Psoas muscle (tissue), 8 donors: ENCODE results near the gene SNRPD3. TPM values are rescaled to one million over a fixed set of nuclear protein-coding genes. Genes with fewer than 3 reads are reported as not detected.
A peak's percentile ranks its signal among the peaks of the same experiment; 100 is the strongest.
"Not testable (repeated sequence)": the region's sequence is repeated elsewhere in the genome, so short reads cannot be mapped to it uniquely, and the experiment has no call there.

Experiments used
- ATAC-seq, 4 donors: fragments of 200-7000 bp; cut with Tn5 transposase; one replicate each; pipeline ENCODE4 v1.9.1; 2020; ENCODE audit warnings: moderate library complexity in 3 of 4, mild to moderate bottlenecking in 2 of 4
- DNase-seq, 2 donors: peaks; one replicate each; pipeline ENCODE4 v3.0.0-alpha.2; 2020
- H3K27ac ChIP-seq: fragments of 200-600 bp; one replicate; pipeline ENCODE4 v1.8.0; 2022
- H3K27me3 ChIP-seq, 3 donors: fragments of 200-600 bp in 1 of 3; one replicate each; pipeline versions ENCODE4 v1.6.1 to v1.8.0; 2013 to 2022; ENCODE audit warnings: low read length in 2 of 3, mild to moderate bottlenecking in 2 of 3, moderate library complexity in 1 of 3; ENCODE audit not compliant: insufficient read depth in 3 of 3
- H3K36me3 ChIP-seq, 2 donors: fragments of 200-600 bp in 1 of 2; one replicate each; pipeline versions ENCODE4 v1.6.1 to v1.8.0; 2013 to 2022; ENCODE audit warnings: low read depth in 1 of 2, mild to moderate bottlenecking in 1 of 2, moderate library complexity in 1 of 2; ENCODE audit not compliant: insufficient read depth in 1 of 2
- H3K4me1 ChIP-seq: fragments of 200-600 bp; one replicate; pipeline ENCODE4 v1.8.0; 2022
- H3K4me3 ChIP-seq: fragments of 200-600 bp; one replicate; pipeline ENCODE4 v1.8.0; 2022; ENCODE audit warnings: mild to moderate bottlenecking
- H3K9me3 ChIP-seq: fragments of 200-600 bp; one replicate; pipeline ENCODE4 v1.8.0; 2022
- WGBS, 3 donors: extraction: QIAGEN DNeasy Blood & Tissue Kit; methylation state at CpG; one replicate each; pipeline versions ENCODE4 v1.1.6 to v1.1.7; 2013; 5-methylcytosine and 5-hydroxymethylcytosine counted together
- intact Hi-C, 2 donors: fragments of 100-400 bp; cut with DNase I; formaldehyde crosslinking; loops; one replicate each; pipeline versions ENCODE4 v1.11.0 to v1.14.2; 2022
- polyA plus RNA-seq, 3 donors: library from polyadenylated mRNA; stranded (reverse); fragments of 200-250 nt; gene quantifications; one replicate each; pipeline ENCODE4 v1.2.3, GENCODE V29; 2013
- total RNA-seq, 4 donors: library from RNA; stranded (reverse); fragmentation: NEBNext Ultra II Directional in 2 of 4; extraction: Animal tissue kit (Norgen Biotek cat#: 25700) in 2 of 4; gene quantifications; one replicate each; pipeline versions ENCODE4 v1.2.1 to v1.2.4, GENCODE V29; 2021 to 2023
- TF ChIP-seq, protein P1 (sequence below): fragments of 200-600 bp; IDR thresholded peaks from one replicate; pipeline ENCODE4 v1.8.0; 2022; ENCODE audit warnings: antibody characterized with exemption
- donor health status: healthy with polysubstance abuse.
- donor health status: DM: no; HTN: no; CAD: no; lungs with moderate emphysema.
- donor health status: Bipolar disorder and iron deficiency.
- donor health status: healthy.
- donor health status: DM: yes; HTN: yes; CAD: no.
- donor health status: DM: no; HTN: no; CAD: no.
- donor health status: DM: no; HTN: no; CAD: no.
- donor health status: DM: yes; HTN: yes; CAD: no.

SNRPD3 gene
- total and polyA plus RNA-seq, 7 donors = 68.8 to 129 (median 82.7) TPM

- Histone ChIP-seq H3K27ac (no peak overlapping the region), H3K36me3 (no peaks in the 10 kb centered on the region), H3K27me3 (no peaks in the 10 kb centered on the region), H3K4me1 (no peaks in the 10 kb centered on the region), H3K4me3 (no peak overlapping the region), H3K9me3 (no peaks in the 10 kb centered on the region)
- 85 to 87% (median 86%) methylated on average over 2 of the region's 2 CpGs for WGBS, 3 donors
- intact Hi-C loops = loop anchor here in 1 of 2 donors (5.0 kb wide), 1 partner anchor 203 kb away; no protein-coding TSS in a partner anchor
- no peak for DNase-seq
- TF ChIP-seq, protein P1, sequence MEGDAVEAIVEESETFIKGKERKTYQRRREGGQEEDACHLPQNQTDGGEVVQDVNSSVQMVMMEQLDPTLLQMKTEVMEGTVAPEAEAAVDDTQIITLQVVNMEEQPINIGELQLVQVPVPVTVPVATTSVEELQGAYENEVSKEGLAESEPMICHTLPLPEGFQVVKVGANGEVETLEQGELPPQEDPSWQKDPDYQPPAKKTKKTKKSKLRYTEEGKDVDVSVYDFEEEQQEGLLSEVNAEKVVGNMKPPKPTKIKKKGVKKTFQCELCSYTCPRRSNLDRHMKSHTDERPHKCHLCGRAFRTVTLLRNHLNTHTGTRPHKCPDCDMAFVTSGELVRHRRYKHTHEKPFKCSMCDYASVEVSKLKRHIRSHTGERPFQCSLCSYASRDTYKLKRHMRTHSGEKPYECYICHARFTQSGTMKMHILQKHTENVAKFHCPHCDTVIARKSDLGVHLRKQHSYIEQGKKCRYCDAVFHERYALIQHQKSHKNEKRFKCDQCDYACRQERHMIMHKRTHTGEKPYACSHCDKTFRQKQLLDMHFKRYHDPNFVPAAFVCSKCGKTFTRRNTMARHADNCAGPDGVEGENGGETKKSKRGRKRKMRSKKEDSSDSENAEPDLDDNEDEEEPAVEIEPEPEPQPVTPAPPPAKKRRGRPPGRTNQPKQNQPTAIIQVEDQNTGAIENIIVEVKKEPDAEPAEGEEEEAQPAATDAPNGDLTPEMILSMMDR = no peak
- ATAC-seq = no peak
Observed at GRCh38 chr22:24529898-24530297, 25.9 kb upstream of the SNRPD3 start.

- H3K27me3 ChIP-seq, H3K36me3 ChIP-seq, H3K9me3 ChIP-seq, DNase-seq, H3K4me3 ChIP-seq, H3K27ac ChIP-seq, intact Hi-C loops, H3K4me1 ChIP-seq: not testable (repeated sequence)
- ATAC-seq = peak in 2 of 4 donors; percentile 33 to 50
- 73 to 89% (median 77%) methylated on average over 3 of the region's 3 CpGs for WGBS, 3 donors
Observed at GRCh38 chr22:24530968-24531367, 24.8 kb upstream of the SNRPD3 start.

DNA sequence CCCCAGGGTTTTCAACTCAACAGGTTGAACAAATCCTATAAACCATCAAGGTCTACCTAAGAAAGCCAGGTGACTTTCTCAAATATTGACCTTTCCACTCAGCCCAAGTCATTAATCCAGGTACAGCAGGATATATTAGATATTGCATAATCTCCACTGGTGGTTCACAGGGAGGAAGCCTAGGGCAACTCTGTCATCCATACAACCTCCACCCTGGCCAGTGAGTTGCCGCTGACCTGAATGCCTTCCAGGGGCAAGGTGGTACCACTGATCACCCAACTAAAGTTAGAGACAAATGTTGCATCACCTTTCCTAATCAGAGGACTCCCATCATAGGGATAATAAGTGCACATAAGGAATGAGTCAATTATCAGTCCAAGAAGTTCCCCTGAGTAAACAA, 23.7 kb upstream of the SNRPD3 start:
- intact Hi-C loops = no loop called here
- Histone ChIP-seq H3K4me1 (no peaks in the 10 kb centered on the region), H3K36me3 (no peaks in the 10 kb centered on the region), H3K9me3 (no peaks in the 10 kb centered on the region), H3K27me3 (no peaks in the 10 kb centered on the region), H3K4me3 (no peak overlapping the region), H3K27ac (no peak overlapping the region)
- 95 to 98% (median 96%) methylated on average over 1 of the region's 1 CpG for WGBS, 3 donors
- DNase-seq (peak in 1 of 2 donors; percentile 3), ATAC-seq (no peak)
- TF ChIP-seq, protein P1 = no peak

- no peaks in the 10 kb centered on the region for H3K9me3 ChIP-seq
- no peak overlapping the region for H3K27ac ChIP-seq
- no peak for ATAC-seq
- H3K27me3 ChIP-seq = no peaks in the 10 kb centered on the region
- peaks cover 0 to 7% of the 10 kb centered on the region in 2 donors for H3K36me3 ChIP-seq
- DNase-seq = peak in 1 of 2 donors; percentile 1
- 97 to 100% (median 99%) methylated on average over 4 of the region's 4 CpGs for WGBS, 3 donors
- TF ChIP-seq, protein P1 = no peak
- intact Hi-C loops = no loop called here
- no peak overlapping the region for H3K4me3 ChIP-seq
- peaks cover 5% of the 10 kb centered on the region for H3K4me1 ChIP-seq
Observed at GRCh38 chr22:24535348-24535747, 20.5 kb upstream of the SNRPD3 start.

DNA sequence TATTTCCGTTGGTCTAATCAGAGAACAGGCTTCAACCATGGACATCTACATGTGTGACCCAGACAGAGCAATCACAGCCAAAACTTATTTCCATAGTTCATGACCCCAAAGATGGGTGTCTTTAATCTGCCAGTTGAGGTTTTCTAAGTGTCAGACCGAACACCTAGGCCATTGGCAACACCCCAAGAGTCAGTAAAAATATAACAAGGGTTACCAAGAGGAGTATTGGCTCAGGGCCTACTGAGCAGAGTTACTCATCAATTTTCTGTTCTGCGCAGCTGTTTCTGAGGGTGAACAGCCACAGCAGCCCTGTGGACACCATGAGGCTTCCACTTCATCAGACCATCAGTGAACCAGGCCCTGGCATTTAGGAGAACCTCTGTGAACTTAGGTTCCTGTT, 19.7 kb upstream of the SNRPD3 start:
- peaks cover 13% of the 10 kb centered on the region for H3K4me1 ChIP-seq
- no peaks in the 10 kb centered on the region for H3K27me3 ChIP-seq
- DNase-seq = no peak
- no peak for ATAC-seq
- no peak overlapping the region for H3K27ac ChIP-seq
- TF ChIP-seq, protein P1 = no peak
- no peaks in the 10 kb centered on the region for H3K9me3 ChIP-seq
- intact Hi-C loops = no loop called here
- H3K36me3 ChIP-seq = peaks cover 3 to 15% of the 10 kb centered on the region in 2 donors
- no peak overlapping the region for H3K4me3 ChIP-seq
- 74 to 89% (median 76%) methylated on average over 3 of the region's 3 CpGs for WGBS, 3 donors
